Cerebellar cortex (tissue), 1 donor: ENCODE data around the gene GJC2.
A peak's percentile ranks its signal among the peaks of the same experiment; 100 is the strongest.

Experiments
- DNase-seq: peaks from one replicate; pipeline ENCODE4 v3.0.0-alpha.2; 2015; ENCODE audit warnings: low spot score

GJC2 gene

GRCh38 chr1:228114827-228115226 is 34.9 kb upstream of the GJC2 start:
- DNase-seq: no peak

GRCh38 chr1:228117335-228117734 is 32.4 kb upstream of the GJC2 start:
- no peak for DNase-seq

GRCh38 chr1:228118040-228118439 is 31.7 kb upstream of the GJC2 start:
- no peak for DNase-seq

- no peak for DNase-seq
These were observed 29.4 kb upstream of the GJC2 start for GRCh38 chr1:228120351-228120750.

- DNase-seq: no peak
These were observed 28.8 kb upstream of the GJC2 start for GRCh38 chr1:228120857-228121489.

- DNase-seq: no peak
These were observed 26.7 kb upstream of the GJC2 start for GRCh38 chr1:228122921-228123441.

GRCh38 chr1:228123505-228123904 is 26.2 kb upstream of the GJC2 start:
- no peak for DNase-seq

- DNase-seq: no peak
These were observed 24.5 kb upstream of the GJC2 start for GRCh38 chr1:228125185-228125584.

- no peak for DNase-seq
These were observed 18.0 kb upstream of the GJC2 start for GRCh38 chr1:228131766-228132165.

GRCh38 chr1:228134591-228134990 is 15.1 kb upstream of the GJC2 start:
- DNase-seq: no peak

- no peak for DNase-seq
These were observed 12.8 kb upstream of the GJC2 start for GRCh38 chr1:228136901-228137300.

- no peak for DNase-seq
These were observed 10.3 kb upstream of the GJC2 start for GRCh38 chr1:228139406-228139930.

GRCh38 chr1:228139931-228140723 is 9.6 kb upstream of the GJC2 start, which contains the start of gene GUK1:
Gene GUK1, plus strand, starts transcription at chr1:228140279. Its CDS starts 24 bp downstream, at chr1:228140303.
- DNase-seq: peak; percentile 99

GRCh38 chr1:228140724-228141225 is 9.0 kb upstream of the GJC2 start:
- no peak for DNase-seq

GRCh38 chr1:228141226-228142044 is 8.3 kb upstream of the GJC2 start:
- DNase-seq: no peak

GRCh38 chr1:228142155-228142691 is 7.5 kb upstream of the GJC2 start:
- DNase-seq: no peak

- no peak for DNase-seq
These were observed 7.0 kb upstream of the GJC2 start for GRCh38 chr1:228142701-228143136.

GRCh38 chr1:228143480-228144192 is 6.1 kb upstream of the GJC2 start:
- DNase-seq: no peak

- DNase-seq: no peak
These were observed 5.3 kb upstream of the GJC2 start for GRCh38 chr1:228144193-228144992.

- DNase-seq: no peak
These were observed 4.8 kb upstream of the GJC2 start for GRCh38 chr1:228144993-228145343.
